GM13976 (cell line): ENCODE measurements around the gene HCRTR2.
"Not testable (repeated sequence)": the region's sequence is repeated elsewhere in the genome, so short reads cannot be mapped to it uniquely, and the experiment has no call there.

ENCODE experiments used
- DNase-seq: peaks from one replicate; pipeline ENCODE4 v3.0.0; 2012; ENCODE audit warnings: low spot score
- CTCF ChIP-seq: IDR thresholded peaks from 2 replicates; pipeline ENCODE4 v1.5.1; 2012; ENCODE audit warnings: borderline replicate concordance, mild to moderate bottlenecking; ENCODE audit not compliant: insufficient read depth; ENCODE audit errors: extremely low read depth, missing control alignments, control extremely low read depth
- in situ Hi-C: fragments of 300-500 bp; cut with MboI; formaldehyde crosslinking; loops from one replicate; pipeline ENCODE4 v1.12.0; 2022; ENCODE audit warnings: low sequenced_read_pairs, mixed read lengths, inconsistent platforms; ENCODE audit not compliant: unreplicated experiment

The HCRTR2 gene

GRCh38 chr6:55212156-55212555 lies 37.8 kb downstream of the HCRTR2 start:
- no peak for DNase-seq
- no peak for TF ChIP-seq CTCF
- in situ Hi-C loops = no loop called here

GRCh38 chr6:55220961-55221360 lies 46.6 kb downstream of the HCRTR2 start:
- TF ChIP-seq CTCF = no peak
- no peak for DNase-seq
- in situ Hi-C loops = no loop called here

- TF ChIP-seq CTCF = no peak
- DNase-seq = no peak
- in situ Hi-C loops = no loop called here
Measured at GRCh38 chr6:55227862-55228261, 53.5 kb downstream of the HCRTR2 start.

- no peak for DNase-seq
- no peak for TF ChIP-seq CTCF
- in situ Hi-C loops = no loop called here
Measured at GRCh38 chr6:55239099-55239498, 64.8 kb downstream of the HCRTR2 start.

GRCh38 chr6:55240975-55241605 lies 66.8 kb downstream of the HCRTR2 start:
- DNase-seq, in situ Hi-C loops: not testable (repeated sequence)

GRCh38 chr6:55250400-55250799 lies 76.1 kb downstream of the HCRTR2 start:
- no peak for DNase-seq
- TF ChIP-seq CTCF = no peak
- in situ Hi-C loops = no loop called here

- in situ Hi-C loops = no loop called here
- no peak for DNase-seq
- TF ChIP-seq CTCF = no peak
Measured at GRCh38 chr6:55255113-55255512, 80.8 kb downstream of the HCRTR2 start.
